ENCODE measurements around the gene PEX26.

GRCh38 chr22:18077087-18077638 is 627 bp upstream of the PEX26 start:
- TF ChIP-seq POLR2A (IDR thresholded peaks at IDR 0.05), result no peak
- TF ChIP-seq, protein P1, sequence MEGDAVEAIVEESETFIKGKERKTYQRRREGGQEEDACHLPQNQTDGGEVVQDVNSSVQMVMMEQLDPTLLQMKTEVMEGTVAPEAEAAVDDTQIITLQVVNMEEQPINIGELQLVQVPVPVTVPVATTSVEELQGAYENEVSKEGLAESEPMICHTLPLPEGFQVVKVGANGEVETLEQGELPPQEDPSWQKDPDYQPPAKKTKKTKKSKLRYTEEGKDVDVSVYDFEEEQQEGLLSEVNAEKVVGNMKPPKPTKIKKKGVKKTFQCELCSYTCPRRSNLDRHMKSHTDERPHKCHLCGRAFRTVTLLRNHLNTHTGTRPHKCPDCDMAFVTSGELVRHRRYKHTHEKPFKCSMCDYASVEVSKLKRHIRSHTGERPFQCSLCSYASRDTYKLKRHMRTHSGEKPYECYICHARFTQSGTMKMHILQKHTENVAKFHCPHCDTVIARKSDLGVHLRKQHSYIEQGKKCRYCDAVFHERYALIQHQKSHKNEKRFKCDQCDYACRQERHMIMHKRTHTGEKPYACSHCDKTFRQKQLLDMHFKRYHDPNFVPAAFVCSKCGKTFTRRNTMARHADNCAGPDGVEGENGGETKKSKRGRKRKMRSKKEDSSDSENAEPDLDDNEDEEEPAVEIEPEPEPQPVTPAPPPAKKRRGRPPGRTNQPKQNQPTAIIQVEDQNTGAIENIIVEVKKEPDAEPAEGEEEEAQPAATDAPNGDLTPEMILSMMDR (IDR thresholded peaks at IDR 0.05), result no peak

All from lower leg skin (tissue), 3 donors.